GM21529 (cell line): Measurements from ENCODE around the gene ITM2B.
A peak's percentile ranks its signal among the peaks of the same experiment; 100 is the strongest.
"Not testable (repeated sequence)": the region's sequence is repeated elsewhere in the genome, so short reads cannot be mapped to it uniquely, and the experiment has no call there.

Experiments
- ATAC-seq: cut with Tn5 transposase; IDR thresholded peaks from one replicate; pipeline ENCODE4 v1.9.1; 2021; ENCODE audit not compliant: unreplicated experiment

ITM2B gene

GRCh38 chr13:48233046-48233888 is at the start of gene ITM2B:
Gene ITM2B (plus strand): TSS chr13:48233206. CDS start chr13:48233361, 155 bp downstream.
- peak; percentile 57 for ATAC-seq

- no peak for ATAC-seq
Observed at GRCh38 chr13:48184260-48184659, 48.7 kb upstream of the ITM2B start.

DNA sequence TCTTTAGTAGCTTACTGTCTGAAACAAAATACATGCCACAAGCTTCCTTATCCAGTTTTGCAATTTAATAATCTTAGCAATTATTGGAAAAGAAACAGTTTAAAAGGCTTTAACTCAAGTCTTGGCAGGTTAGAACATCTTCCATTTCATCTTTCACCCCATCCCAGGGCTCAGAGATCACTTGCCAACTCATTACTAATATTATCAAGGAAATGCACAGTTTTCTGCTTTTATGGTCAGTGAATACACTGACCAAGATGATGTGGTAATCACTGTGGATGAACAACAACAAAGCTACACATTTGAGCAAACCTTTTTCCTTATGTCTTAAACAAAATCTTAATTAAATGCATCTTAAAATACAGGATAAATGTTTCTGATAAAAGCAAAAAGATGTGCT is 48.0 kb upstream of the ITM2B start:
- no peak for ATAC-seq

DNA sequence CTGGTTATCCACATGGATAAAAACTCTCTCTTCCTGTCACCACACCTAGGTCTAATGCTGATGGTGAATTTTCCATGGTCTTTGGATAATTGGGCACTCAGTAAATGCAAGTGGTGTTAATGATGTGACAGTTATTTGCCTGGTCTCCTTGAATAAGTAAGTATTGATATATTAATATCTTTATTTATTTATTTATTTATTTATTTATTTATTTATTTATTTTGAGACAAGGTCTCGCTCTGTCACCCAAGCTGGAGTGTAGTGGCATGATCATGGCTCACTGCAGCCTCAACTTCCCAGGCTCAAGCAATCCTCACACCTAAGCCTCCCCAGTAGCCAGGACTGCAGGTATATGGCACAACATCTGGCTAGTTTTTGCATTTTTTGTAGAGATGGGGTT is 46.3 kb upstream of the ITM2B start:
- no peak for ATAC-seq

GRCh38 chr13:48188131-48188530 is 44.9 kb upstream of the ITM2B start:
- ATAC-seq: no peak

- ATAC-seq: no peak
Observed at GRCh38 chr13:48188601-48189000, 44.4 kb upstream of the ITM2B start.

DNA sequence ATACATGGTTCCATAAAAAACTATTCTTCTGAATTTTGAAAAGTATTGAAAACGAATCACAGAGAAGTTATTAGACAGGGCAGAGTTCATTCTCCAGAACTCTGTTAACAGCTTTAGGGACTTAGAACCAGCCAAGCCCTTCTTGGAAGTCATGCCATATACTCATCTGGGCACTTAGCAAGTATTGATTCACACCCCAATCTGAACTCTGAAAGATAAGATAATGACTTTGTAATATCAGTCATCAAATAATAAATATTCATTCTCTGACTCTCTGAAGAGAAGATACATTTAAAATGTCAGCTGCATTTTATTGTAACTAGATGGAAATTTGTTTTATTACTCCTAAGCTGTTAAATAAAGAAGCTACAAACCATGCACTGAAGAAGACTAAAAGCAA is 43.8 kb upstream of the ITM2B start:
- no peak for ATAC-seq

- ATAC-seq: no peak
Observed at GRCh38 chr13:48192411-48192935, 40.5 kb upstream of the ITM2B start.

DNA sequence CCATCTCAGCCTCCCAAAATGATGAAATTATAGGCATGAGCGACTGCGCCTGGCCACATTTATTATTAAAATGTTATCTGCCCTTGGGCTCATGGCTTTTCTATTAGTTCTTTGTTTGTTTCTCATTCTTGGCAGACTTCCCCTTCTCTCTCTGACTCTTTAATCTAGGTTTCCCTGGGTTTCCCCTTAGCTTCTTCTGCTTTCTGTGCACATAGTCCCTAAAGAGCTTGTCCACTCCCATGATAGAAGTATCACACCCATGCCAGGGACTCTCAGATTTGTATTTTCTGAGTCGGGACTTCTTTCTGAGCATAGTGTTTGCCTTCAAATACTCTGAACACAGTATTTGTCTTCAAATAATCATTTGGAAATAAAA is 38.6 kb upstream of the ITM2B start:
- ATAC-seq: peak; percentile 68

DNA sequence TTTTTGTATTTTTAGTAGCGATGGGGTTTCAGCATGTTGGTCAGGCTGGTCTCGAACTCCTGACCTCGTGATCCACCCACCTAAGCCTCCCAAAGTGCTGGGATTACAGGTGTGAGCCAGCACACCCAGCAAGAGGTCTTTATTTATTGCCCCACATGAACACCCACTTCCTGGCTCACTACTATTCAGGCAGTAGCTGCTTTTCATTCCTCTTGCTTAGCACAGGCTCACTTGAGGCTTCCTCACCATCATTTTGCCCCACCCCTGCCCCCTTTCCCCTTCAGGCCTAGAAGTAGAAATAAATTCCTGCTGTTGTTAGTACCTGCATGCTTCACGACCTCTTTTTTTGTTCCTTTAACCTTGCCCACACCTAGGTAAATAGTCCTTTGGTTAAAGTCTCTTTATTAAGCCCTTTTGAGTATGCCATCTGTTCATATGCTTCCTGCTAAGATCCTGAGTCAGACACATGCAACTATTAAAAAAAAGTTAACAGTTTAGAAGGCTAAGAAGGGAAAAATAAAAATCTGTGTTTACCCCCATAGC is 33.5 kb upstream of the ITM2B start:
- ATAC-seq: no peak

GRCh38 chr13:48201044-48201443 is 32.0 kb upstream of the ITM2B start:
- no peak for ATAC-seq

- ATAC-seq: not testable (repeated sequence)
Observed at GRCh38 chr13:48207207-48207606, 25.8 kb upstream of the ITM2B start.

- no peak for ATAC-seq
Observed at GRCh38 chr13:48210178-48210577, 22.8 kb upstream of the ITM2B start.

DNA sequence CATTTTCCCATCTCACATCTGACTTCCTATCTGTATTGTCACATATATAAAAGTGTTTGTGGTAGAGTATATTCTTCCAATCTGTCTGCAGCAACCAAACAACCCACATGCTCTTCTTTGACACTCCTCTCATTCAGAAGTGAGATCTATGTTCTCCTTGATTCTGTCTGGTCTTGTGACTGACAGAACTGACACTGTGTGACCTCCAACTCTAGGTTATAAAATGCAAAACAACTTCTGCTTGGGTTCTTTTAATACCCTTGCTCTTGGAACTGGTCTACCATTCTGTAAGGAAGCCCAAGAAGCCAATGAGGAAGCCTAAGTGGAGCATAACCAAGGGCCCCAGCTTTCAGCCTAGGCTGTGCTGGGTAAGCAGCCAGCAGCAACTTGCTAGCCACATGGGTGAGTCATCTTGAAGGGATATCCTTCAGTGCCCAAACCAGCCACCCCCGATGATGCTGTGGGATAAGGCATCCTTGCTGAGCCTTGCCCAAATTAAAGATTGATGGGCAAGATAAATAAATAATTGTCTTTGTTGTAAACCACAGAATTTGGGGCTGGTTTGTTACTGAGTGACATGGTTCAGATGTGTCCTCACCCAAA is 18.4 kb upstream of the ITM2B start:
- ATAC-seq: no peak

DNA sequence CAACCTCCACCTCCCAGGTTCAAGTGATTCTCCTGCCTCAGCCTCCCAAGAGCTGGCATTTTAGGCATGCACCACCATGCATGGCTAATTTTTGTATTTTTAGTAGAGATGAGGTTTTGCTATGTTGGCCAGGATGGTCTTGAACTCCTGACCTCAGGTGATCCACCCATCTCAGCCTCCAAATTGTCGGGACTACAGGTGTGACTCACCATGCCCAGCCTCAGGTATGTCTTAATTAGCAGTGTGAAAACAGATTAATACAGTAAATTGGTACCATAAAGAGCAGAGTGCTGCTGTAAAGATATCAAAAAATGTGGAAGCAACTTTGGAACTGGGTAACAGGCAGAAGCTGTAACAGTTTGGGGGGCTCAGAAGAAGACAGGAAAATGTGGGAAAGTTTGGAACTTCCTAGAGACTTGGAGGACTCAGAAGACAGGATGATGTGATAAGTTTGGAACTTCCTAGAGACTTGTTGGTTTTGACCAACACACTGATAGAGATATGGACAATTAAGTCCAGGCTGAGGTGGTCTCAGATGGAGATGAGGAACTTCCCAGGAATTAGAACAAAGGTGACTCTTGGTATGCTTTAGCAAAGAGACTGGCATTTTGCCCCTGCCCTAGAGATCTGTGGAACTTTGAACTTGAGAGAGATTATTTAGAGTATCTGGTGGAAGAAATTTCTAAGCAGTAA is 17.3 kb upstream of the ITM2B start:
- ATAC-seq: not testable (repeated sequence)

DNA sequence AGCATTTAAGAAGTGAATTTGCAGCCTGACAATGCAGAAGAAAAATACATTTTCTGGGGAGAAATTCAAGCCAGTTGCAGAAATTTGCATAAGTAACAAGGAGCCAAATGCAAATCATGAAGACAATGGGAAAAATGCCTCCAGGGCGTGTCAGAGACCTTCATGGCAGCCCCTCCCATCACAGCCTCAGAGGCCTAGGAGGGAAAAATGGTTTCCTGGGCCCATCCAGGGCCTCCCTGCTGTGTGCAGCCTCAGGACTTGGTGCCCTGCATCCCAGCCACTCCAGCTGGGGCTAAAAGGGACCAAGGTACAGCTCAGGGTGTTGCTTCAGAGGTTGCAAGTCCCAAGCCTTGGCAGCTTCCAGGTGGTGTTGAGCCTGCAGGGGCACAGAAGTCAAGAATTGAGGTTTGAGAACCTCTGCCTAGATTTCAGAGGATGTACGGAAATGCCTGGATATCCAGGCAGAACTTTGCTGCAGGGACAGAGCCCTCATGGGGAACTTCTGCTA is 16.7 kb upstream of the ITM2B start:
- ATAC-seq: no peak

DNA sequence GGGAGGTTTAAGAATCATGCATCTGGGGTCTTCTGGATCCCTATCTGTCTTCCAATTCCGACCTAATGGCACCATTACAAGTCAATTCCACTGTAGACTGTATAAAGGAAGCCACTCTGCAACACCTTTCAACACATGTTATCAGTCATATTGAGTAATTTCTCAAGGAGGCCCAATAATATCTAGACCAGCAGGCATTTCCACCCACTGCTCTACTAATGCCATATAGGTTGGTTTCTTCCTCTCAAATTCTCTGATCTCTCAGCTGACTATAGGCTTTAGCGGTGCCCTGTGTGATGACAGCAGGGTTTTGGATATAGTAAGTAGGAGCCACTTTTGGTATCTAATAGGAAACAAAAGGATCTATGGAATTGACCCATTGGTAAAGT is 12.4 kb upstream of the ITM2B start:
- ATAC-seq: no peak

DNA sequence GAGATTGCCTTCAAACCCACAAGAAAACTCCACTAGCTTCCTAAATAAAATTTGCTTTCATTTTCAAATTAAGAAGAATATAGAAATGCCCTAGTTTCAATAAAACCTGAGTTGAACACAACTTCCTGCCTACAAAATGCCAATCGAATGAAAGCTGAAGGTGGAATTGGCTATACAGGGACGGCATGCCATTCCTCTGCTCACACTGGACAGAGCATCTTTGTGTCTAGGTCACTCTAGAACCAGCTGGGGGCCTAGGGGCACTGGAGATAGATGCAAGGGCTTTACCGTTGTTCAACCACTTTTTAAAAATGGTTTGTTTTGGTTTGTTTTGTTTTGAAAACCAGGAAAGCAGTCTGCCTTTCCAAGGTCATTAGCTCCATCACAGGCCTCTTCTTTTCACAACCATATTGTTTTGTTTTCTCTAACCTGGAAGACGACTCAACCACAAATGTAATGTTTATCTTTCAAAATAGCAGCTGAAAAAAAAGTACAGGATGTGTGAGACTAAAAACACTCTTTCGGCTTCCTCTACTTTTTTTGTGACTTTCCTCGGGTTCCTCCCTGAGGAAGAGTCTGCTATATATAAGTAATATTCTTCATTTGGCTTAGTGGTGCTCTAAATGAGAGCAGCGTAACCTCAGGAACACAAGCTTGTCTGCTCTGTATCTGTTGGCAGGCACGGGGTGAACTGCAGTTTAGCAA is 11.9 kb upstream of the ITM2B start:
- no peak for ATAC-seq

DNA sequence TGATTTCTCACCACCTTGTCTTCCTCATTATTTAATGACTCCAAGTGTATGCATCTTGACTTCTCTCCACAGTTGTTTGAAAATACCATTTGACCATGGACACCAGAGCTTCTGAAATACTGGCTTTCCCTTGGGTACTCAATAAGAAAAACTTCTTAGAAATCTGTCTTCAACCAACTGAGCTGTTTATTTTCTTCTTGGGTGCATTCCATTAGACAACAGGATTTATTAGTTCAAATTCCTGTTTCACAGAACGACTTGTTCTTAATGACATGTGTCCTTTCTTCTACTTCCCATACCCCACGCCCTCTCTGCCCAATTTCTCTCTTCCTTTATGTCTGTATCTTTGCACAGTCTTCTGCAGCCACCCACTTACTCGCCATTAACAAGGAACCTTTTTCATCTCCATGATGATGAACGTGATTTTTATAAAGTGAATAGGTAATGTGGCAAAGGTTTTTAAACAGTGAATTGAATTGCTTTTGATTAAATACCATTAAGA is 11.3 kb upstream of the ITM2B start:
- ATAC-seq: no peak
